Right atrium auricular region (tissue), 2 donors: ENCODE data around the gene LIX1. TPM values are rescaled to one million over a fixed set of nuclear protein-coding genes. Genes with fewer than 3 reads are reported as not detected.
"Not testable (repeated sequence)": the region's sequence is repeated elsewhere in the genome, so short reads cannot be mapped to it uniquely, and the experiment has no call there.

Experiments
- DNase-seq: peaks from one replicate; pipeline ENCODE4 v3.0.0-alpha.2; 2019; ENCODE audit warnings: low spot score
- H3K27ac ChIP-seq, 2 donors: fragments of 200-600 bp; sonication (generic); 1 replicate in 1 of 2; 2 replicates in 1 of 2; pipeline ENCODE4 v1.5.1; 2016 to 2019
- H3K27me3 ChIP-seq, 2 donors: fragments of 200-600 bp; sonication (generic); one replicate each; pipeline versions ENCODE4 v1.5.1 to v1.6.0; 2017 to 2019
- H3K36me3 ChIP-seq: fragments of 200-600 bp; sonication (generic); one replicate; pipeline ENCODE4 v1.5.1; 2016
- H3K4me1 ChIP-seq, 2 donors: fragments of 200-600 bp; sonication (generic); one replicate each; pipeline versions ENCODE4 v1.5.1 to v1.6.0; 2017 to 2019
- H3K4me3 ChIP-seq, 2 donors: fragments of 200-600 bp; sonication (generic); 1 replicate in 1 of 2; 2 replicates in 1 of 2; pipeline ENCODE4 v1.5.1; 2017 to 2019; ENCODE audit warnings: mild to moderate bottlenecking in 1 of 2, moderate library complexity in 1 of 2
- H3K9me3 ChIP-seq, 2 donors: fragments of 200-600 bp; sonication (generic); one replicate each; pipeline ENCODE4 v1.5.1; 2019
- CTCF ChIP-seq, 2 donors: fragments of 200-600 bp; sonication (generic); IDR thresholded peaks; one replicate each; pipeline ENCODE4 v1.5.1; 2019; ENCODE audit warnings: antibody characterized with exemption in 2 of 2
- total RNA-seq, 2 donors: library from RNA; depleted of rRNA; stranded (reverse); fragments of >200 nt; gene quantifications; one replicate each; pipeline ENCODE4 v1.1.0, GENCODE V29; 2016

Gene LIX1
- total RNA-seq, 2 donors from 2014 or later = not detected

DNA sequence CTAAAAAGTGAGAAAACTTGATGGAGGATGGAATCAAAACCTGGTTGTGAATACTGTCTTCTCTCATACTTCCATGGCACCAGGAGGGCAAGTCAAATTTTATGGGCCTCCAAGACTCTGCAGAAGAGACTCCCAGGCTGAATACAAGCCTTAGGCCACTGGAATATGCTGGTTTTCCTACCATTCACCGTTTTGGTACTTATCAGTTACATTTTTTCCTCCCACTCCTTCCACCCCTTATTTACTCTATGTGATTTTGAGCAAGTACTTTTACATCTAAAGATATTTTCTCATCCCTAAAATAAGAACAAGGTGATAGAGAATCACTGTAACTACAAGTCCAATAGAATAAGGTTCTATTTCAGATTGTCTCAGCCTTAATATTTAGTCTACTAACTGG lies 8.0 kb upstream of the LIX1 start:
- no peak for DNase-seq
- Histone ChIP-seq H3K27me3 (no peaks in the 10 kb centered on the region), H3K4me3 (no peak overlapping the region), H3K9me3 (no peaks in the 10 kb centered on the region), H3K4me1 (no peaks in the 10 kb centered on the region), H3K27ac (no peak overlapping the region), H3K36me3 (no peaks in the 10 kb centered on the region)
- TF ChIP-seq CTCF (IDR thresholded peaks at IDR 0.05) = no peak

- no peak for DNase-seq
- Histone ChIP-seq H3K9me3 (no peaks in the 10 kb centered on the region), H3K27me3 (no peaks in the 10 kb centered on the region), H3K27ac (no peak overlapping the region), H3K36me3 (no peaks in the 10 kb centered on the region), H3K4me1 (no peaks in the 10 kb centered on the region), H3K4me3 (no peak overlapping the region)
- no peak for TF ChIP-seq CTCF (IDR thresholded peaks at IDR 0.05)
Observed at GRCh38 chr5:97149709-97150108, 7.3 kb upstream of the LIX1 start.

- Histone ChIP-seq H3K4me3 (no peak overlapping the region), H3K9me3 (no peaks in the 10 kb centered on the region), H3K27ac (no peak overlapping the region), H3K4me1 (no peaks in the 10 kb centered on the region), H3K27me3 (no peaks in the 10 kb centered on the region), H3K36me3 (no peaks in the 10 kb centered on the region)
- DNase-seq = no peak
- no peak for TF ChIP-seq CTCF (IDR thresholded peaks at IDR 0.05)
Observed at GRCh38 chr5:97148288-97148687, 5.9 kb upstream of the LIX1 start.

GRCh38 chr5:97143704-97144103 lies 1.3 kb upstream of the LIX1 start:
- Histone ChIP-seq H3K4me3 (no peak overlapping the region), H3K27me3 (no peaks in the 10 kb centered on the region), H3K4me1 (peaks cover 0 to 5% of the 10 kb centered on the region in 2 donors), H3K9me3 (no peaks in the 10 kb centered on the region), H3K36me3 (no peaks in the 10 kb centered on the region), H3K27ac (no peak overlapping the region)
- no peak for TF ChIP-seq CTCF (IDR thresholded peaks at IDR 0.05)
- no peak for DNase-seq

DNA sequence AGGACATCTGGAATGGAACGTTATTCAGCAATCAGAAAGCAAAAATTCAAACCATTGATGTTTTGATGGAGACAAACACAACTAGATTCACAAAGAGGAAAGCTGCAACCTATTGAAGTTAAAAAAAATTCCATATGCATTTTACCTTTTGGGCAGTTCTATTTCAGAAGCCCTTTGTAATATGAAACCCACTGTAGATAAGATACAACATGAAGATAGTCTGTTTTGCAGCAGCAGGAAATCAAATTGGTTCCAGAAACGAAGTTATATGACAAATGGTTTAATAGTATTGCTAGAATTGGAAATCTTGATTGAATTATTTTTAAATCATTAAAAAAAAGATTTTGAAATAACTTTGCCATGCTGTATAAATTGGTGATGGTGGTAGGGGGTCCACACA lies 872 bp downstream of the LIX1 start:
- H3K9me3 ChIP-seq = no peaks in the 10 kb centered on the region
- no peak overlapping the region for H3K4me3 ChIP-seq
- DNase-seq = no peak
- no peak for TF ChIP-seq CTCF (IDR thresholded peaks at IDR 0.05)
- peaks cover 0 to 5% of the 10 kb centered on the region in 2 donors for H3K4me1 ChIP-seq
- no peaks in the 10 kb centered on the region for H3K36me3 ChIP-seq
- H3K27ac ChIP-seq = no peak overlapping the region
- no peaks in the 10 kb centered on the region for H3K27me3 ChIP-seq

DNA sequence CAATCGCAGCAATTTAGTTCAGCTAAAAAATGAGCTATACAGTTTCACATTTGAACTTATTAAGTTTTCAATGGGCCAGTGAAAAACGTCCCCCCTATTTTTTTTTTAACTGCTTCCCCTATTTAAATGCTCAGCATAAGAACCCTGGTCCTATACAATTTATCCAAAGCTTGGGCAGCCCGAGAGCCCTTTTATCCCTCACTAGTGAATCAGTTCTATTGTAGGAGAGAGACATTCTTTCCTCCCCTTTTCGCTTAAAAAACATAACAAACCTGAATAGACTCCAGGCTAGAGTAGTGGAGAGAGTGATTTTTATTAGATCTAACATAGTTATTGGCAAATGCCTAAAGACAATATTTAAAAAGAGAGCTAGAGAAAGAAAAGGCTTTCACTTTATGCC lies 1.4 kb downstream of the LIX1 start:
- no peak for DNase-seq
- no peaks in the 10 kb centered on the region for H3K9me3 ChIP-seq
- no peaks in the 10 kb centered on the region for H3K36me3 ChIP-seq
- no peaks in the 10 kb centered on the region for H3K27me3 ChIP-seq
- no peak overlapping the region for H3K27ac ChIP-seq
- no peak overlapping the region for H3K4me3 ChIP-seq
- H3K4me1 ChIP-seq = peaks cover 0 to 5% of the 10 kb centered on the region in 2 donors
- no peak for TF ChIP-seq CTCF (IDR thresholded peaks at IDR 0.05)

DNA sequence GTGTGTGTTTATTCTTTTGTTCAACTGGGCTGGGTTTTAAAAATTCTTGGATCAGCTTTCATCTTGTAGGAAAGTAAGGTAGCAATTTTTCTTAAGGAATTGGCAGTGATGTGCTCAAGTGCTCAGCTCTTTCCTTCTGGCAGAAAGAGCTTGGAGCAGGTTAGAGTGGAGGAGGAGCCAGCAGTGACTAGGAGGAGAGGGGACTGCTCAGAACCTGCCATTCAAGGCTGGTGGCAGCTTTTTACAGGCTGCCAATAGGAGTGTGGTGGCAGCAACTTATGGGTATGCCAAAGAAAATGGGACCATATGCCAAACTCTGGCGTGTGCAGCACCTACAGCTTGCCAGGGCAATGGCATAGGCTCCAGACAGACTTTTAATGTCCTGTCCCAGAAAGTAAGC lies 2.2 kb downstream of the LIX1 start:
- not testable (repeated sequence) for H3K27me3 ChIP-seq, DNase-seq, H3K27ac ChIP-seq, H3K4me1 ChIP-seq, H3K9me3 ChIP-seq, H3K4me3 ChIP-seq, H3K36me3 ChIP-seq
